HL-60 (cell line): ENCODE results near the gene SLC25A41.

Experiments used
- DNase-seq, 2 experiments: peaks; one replicate each; pipeline ENCODE4 v3.0.0-alpha.2; 2010 to 2020; ENCODE audit warnings: low read depth in 1 of 2, low spot score in 1 of 2
- H3K27ac ChIP-seq: fragments of 250-450 bp; sonication (Bioruptor Pico); replicated peaks from 2 replicates; pipeline ENCODE4 v1.5.1; 2020; ENCODE audit warnings: mild to moderate bottlenecking, moderate library complexity
- H3K27me3 ChIP-seq: fragments of 250-450 bp; sonication (Bioruptor Pico); 2 replicates; pipeline ENCODE4 v1.5.1; 2021; ENCODE audit warnings: mild to moderate bottlenecking, moderate library complexity; ENCODE audit not compliant: insufficient read depth, poor library complexity, severe bottlenecking
- H3K4me3 ChIP-seq: replicated peaks from 2 replicates; pipeline ENCODE4 v1.5.1; 2011; ENCODE audit warnings: mild to moderate bottlenecking, control low read depth, low read length; ENCODE audit not compliant: insufficient read depth
- GABPA ChIP-seq: IDR thresholded peaks from 2 replicates; pipeline ENCODE4 v1.6.1; 2012; ENCODE audit warnings: low read depth
- POLR2AphosphoS5 ChIP-seq: IDR thresholded peaks from 2 replicates; pipeline ENCODE4 v1.6.1; 2012; ENCODE audit warnings: low read depth
- SPI1 ChIP-seq: IDR thresholded peaks from 2 replicates; pipeline ENCODE4 v1.6.1; 2012; ENCODE audit warnings: low read depth, mild to moderate bottlenecking, borderline replicate concordance
- TF ChIP-seq, protein P1 (sequence below): IDR thresholded peaks from 2 replicates; pipeline ENCODE4 v1.6.1; 2012; ENCODE audit warnings: low read depth; ENCODE audit not compliant: insufficient replicate concordance
- TF ChIP-seq, protein P2 (sequence below): IDR thresholded peaks from one replicate; pipeline ENCODE4 v1.5.1; 2011; ENCODE audit warnings: low read length, control low read depth, inconsistent platforms; ENCODE audit not compliant: insufficient read depth

The SLC25A41 gene

GRCh38 chr19:6457958-6458694, 24.6 kb upstream of the SLC25A41 start:
- Histone ChIP-seq H3K4me3 (no peak overlapping the region), H3K27me3 (no peaks in the 10 kb centered on the region), H3K27ac (no peak overlapping the region)
- DNase-seq, result no peak
- TF ChIP-seq, protein P1, sequence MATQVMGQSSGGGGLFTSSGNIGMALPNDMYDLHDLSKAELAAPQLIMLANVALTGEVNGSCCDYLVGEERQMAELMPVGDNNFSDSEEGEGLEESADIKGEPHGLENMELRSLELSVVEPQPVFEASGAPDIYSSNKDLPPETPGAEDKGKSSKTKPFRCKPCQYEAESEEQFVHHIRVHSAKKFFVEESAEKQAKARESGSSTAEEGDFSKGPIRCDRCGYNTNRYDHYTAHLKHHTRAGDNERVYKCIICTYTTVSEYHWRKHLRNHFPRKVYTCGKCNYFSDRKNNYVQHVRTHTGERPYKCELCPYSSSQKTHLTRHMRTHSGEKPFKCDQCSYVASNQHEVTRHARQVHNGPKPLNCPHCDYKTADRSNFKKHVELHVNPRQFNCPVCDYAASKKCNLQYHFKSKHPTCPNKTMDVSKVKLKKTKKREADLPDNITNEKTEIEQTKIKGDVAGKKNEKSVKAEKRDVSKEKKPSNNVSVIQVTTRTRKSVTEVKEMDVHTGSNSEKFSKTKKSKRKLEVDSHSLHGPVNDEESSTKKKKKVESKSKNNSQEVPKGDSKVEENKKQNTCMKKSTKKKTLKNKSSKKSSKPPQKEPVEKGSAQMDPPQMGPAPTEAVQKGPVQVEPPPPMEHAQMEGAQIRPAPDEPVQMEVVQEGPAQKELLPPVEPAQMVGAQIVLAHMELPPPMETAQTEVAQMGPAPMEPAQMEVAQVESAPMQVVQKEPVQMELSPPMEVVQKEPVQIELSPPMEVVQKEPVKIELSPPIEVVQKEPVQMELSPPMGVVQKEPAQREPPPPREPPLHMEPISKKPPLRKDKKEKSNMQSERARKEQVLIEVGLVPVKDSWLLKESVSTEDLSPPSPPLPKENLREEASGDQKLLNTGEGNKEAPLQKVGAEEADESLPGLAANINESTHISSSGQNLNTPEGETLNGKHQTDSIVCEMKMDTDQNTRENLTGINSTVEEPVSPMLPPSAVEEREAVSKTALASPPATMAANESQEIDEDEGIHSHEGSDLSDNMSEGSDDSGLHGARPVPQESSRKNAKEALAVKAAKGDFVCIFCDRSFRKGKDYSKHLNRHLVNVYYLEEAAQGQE, result no peak
- TF ChIP-seq SPI1, result no peak
- no peak for TF ChIP-seq GABPA
- TF ChIP-seq POLR2AphosphoS5, result no peak
- TF ChIP-seq, protein P2, sequence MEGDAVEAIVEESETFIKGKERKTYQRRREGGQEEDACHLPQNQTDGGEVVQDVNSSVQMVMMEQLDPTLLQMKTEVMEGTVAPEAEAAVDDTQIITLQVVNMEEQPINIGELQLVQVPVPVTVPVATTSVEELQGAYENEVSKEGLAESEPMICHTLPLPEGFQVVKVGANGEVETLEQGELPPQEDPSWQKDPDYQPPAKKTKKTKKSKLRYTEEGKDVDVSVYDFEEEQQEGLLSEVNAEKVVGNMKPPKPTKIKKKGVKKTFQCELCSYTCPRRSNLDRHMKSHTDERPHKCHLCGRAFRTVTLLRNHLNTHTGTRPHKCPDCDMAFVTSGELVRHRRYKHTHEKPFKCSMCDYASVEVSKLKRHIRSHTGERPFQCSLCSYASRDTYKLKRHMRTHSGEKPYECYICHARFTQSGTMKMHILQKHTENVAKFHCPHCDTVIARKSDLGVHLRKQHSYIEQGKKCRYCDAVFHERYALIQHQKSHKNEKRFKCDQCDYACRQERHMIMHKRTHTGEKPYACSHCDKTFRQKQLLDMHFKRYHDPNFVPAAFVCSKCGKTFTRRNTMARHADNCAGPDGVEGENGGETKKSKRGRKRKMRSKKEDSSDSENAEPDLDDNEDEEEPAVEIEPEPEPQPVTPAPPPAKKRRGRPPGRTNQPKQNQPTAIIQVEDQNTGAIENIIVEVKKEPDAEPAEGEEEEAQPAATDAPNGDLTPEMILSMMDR, result no peak

DNA sequence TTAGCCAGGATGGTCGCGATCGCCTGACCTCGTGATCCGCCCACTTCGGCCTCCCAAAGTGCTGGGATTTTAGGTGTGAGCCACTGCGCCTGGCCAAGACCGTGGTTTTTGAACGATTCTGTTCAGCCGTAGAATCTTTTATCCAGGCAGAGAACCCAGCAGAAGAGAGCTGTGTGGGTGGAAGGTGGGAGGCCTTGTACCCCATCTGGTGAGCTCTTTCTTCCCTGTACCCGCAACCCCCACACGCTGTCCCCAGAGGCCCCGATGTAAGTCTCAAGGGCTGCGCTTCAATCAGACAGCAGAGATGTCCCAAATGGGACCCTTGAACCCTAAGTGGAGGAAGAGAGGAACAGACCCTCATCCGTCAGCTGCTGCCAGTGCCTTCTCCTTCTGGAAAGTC, 22.4 kb upstream of the SLC25A41 start:
- Histone ChIP-seq H3K27ac (no peak overlapping the region), H3K27me3 (no peaks in the 10 kb centered on the region), H3K4me3 (no peak overlapping the region)
- no peak for DNase-seq
- no peak for TF ChIP-seq GABPA
- no peak for TF ChIP-seq POLR2AphosphoS5
- no peak for TF ChIP-seq SPI1
- TF ChIP-seq, protein P1, result no peak
- TF ChIP-seq, protein P2, result no peak

DNA sequence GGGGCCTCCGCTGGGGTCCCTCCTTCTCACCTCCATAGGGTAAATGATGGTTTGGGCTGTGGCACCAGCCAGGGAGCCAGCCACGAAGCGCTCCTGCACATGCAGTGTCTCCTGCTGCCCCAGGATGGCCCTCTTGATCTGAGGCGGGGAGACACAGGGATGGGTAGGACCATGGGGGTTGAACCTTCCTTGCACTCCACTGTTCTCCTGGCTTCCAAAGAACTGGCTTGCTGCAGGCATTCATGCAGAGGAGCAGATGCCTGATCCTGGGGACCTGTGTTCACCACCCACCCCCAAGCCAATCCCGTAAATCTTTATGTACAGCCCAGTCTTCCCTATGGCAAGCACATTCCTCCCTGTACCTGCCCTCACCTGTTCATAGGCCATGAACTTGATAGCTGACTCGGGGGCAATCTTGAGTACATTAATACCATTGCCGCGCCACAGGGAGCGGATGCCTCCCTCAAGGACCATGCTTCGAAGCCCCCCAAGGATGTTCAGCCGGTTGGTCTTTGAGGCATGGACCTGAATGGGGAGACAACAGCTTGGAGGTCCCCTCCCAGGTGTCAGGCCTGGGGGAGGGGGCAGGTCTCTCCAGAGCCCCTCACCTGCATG, 20.5 kb upstream of the SLC25A41 start:
- Histone ChIP-seq H3K27me3 (no peaks in the 10 kb centered on the region), H3K4me3 (no peak overlapping the region), H3K27ac (no peak overlapping the region)
- DNase-seq, result no peak
- TF ChIP-seq GABPA, result no peak
- TF ChIP-seq, protein P2, result no peak
